Kasumi-1 (cell line): Measurements from ENCODE around the gene NPAS3.

Experiments
- DNase-seq, 2 experiments: peaks; one replicate each; lab custom pipeline; 2025; lab: John Stamatoyannopoulos, UW

Gene NPAS3

DNA sequence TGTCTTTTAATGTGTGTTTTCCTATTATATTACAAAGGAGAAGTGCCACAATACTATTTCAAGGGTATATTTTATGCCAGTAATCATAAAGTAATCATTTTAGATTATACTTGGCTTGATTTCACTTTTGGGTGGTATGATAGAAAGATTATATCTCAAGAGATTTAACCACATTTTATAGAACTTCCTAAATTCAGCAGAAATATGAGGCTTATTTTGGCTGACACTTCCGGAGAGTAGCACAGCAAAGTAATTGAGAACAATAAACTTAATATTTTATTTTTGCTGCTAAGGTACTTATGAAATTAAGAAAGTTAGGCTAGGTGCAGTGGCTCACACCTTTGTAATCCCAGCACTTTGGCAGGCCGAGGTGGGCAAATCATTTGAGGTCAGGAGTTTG is 319.1 kb downstream of the NPAS3 start:
- no peak for DNase-seq

DNA sequence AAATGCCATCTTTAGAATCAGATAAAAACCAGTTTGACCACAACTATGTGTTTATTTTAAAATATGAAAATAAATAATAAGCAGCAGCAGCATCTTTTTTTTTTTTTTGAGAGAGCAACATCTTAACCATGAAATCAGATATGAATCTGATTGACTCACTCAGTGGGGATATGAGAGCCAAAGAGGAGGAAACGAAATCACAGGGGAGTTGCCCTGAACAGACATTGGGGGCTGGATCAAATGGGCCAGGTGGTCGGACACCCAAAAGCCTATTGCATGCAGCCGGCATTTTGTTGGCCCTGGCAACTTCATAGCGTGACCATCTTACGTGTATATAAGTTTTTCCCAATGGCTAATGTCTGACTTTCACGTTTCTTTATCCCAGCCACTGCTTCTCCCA is 321.1 kb downstream of the NPAS3 start:
- no peak for DNase-seq

DNA sequence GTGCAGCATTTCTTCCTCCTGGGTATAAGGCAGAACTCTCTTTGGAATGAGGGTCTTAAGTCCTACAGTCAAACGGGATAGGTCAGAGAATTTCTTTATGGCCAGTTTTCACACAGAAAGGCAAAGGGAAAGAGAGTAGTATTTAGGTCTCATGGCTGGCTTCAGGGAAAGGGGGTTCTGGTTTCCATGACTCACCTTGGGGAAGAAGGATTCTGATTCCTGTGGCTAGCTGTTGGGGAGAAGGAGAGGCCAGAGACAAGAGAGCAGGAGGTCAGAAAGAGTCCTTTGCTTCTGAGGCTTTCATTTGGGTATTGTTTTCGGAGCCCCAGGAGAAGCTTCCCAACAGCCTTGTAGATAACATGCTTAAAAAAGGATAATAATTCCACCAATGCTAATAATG is 332.5 kb downstream of the NPAS3 start:
- no peak for DNase-seq

DNA sequence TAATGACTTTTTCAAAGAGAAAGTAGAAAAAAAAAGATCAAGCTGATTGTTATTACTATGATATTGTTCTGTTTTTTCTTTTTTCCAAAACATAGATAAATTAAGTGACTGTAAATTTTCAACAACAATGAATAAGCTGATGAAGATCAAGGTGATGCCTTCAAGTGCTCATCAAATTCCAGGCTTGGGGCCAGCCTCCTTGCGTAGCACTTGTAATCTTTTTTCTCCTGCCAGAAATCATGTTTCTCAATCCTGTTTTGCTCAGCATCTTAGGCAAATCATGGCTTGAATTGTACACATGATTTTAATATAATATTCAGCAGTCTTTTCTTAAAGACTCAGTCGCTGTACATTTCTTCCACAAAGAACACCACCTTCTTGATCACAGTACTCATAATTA is 333.2 kb downstream of the NPAS3 start:
- no peak for DNase-seq

DNA sequence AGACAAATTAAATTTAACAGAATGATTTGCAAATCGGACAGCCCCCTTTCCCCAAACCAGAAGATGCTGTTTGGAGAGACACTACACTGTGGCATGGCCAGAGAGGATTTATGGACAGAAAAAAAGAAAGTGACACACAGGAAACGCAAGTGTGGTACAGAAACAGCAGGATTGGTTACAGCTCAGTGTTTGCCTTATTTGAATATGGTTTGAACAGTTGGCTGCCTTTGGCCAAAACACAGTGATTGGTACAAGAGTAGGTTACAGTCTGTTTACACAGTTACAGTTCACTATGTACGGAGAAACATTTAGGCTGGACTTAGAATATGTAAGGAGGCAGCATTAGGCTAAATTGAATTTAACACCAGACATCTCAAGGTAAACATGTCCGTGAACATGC is 335.3 kb downstream of the NPAS3 start:
- DNase-seq = no peak

DNA sequence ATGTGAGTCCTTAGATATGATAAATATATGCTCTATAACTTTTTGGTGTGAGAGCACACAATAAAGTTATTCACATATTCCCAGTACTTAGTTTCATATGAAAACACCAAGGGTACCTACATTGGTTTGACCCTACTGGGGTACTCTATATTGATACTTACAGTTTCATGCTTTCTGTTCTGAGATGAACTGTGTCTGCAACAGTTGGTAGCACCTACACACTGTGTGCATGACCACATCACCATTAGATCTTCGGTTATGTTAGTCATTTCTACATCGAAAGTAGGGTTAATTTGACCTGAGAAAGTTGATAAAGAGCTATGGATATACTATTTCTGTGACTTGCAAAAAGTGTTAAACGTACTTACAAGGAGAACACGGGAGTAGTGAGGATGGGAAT is 337.2 kb downstream of the NPAS3 start:
- no peak for DNase-seq

DNA sequence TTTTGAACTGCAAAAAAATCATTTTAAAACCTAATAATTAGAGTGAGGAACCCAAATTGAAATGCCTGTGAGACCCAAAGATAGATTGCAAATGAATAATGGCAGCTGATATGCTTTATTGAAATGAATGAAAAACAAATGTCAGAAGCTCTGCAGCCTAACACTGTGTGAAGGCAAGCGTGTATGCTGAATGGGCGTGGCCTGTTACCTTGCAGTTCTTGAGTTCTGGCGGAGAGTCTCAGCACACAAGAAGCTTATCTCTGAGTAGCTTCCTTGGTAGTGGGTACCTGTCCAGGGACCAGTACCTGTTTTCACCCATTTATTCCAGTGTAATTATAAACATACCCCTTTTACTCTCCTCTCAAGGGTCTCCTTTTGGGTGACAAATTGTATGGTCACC is 341.2 kb downstream of the NPAS3 start:
- DNase-seq = no peak

DNA sequence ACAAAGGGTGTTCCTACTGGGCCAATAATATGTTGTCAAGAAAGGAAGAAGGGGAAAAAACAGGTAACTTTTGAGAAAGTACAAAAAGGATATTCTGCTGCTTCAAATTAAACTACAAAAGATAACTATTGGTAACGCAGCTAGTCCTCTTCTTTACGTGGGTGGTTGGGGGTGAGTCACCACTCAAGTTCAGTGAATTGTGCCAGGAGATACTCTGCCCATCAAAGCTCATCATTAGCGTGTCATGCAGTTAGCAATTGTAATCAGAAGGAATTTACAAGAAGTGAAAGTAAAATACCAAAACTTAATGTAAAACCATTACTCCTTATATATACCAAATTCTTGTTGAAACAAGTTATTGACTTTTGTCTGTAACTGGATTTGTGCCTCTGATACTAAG is 342.0 kb downstream of the NPAS3 start:
- no peak for DNase-seq

DNA sequence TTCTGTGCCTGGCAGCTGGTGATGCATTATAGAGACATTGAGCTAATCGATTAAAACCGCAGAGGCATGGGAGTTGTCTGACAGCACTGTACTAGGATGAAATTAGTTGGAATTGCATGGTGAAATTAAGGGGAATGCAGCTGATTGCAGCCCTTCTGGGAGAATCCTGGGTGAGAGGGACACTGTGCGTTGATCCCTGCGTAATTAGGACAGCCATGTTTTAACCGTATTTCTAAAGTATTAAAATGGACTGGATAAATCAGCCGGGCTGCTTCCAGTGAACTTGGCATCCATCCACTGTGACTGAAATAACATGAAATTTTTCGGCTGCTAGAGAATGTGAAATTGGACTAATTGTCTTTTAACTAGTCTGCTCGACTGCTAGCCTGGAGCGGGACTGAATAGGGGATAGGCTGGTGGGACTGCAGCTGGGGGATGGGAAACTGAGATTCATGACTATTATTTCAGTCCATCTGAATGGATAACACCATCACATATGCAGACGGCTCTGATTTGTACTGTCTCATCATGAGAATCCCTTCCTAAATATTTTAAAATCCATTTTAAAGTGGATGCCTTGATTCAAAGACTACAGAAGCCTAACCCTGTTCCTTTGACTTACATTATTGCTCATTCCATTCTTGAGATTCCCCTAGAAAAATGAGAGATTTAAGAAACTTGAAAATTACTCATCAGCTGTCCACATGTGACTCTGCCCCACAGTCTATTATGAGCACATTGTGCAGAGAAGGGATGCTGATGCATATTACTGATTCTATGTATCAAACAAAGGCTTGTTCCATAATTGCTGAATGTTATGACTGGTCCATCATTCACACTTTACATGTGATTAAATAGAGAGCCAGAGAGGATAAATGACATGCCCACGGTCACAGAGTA is 343.9 kb downstream of the NPAS3 start:
- DNase-seq = no peak

DNA sequence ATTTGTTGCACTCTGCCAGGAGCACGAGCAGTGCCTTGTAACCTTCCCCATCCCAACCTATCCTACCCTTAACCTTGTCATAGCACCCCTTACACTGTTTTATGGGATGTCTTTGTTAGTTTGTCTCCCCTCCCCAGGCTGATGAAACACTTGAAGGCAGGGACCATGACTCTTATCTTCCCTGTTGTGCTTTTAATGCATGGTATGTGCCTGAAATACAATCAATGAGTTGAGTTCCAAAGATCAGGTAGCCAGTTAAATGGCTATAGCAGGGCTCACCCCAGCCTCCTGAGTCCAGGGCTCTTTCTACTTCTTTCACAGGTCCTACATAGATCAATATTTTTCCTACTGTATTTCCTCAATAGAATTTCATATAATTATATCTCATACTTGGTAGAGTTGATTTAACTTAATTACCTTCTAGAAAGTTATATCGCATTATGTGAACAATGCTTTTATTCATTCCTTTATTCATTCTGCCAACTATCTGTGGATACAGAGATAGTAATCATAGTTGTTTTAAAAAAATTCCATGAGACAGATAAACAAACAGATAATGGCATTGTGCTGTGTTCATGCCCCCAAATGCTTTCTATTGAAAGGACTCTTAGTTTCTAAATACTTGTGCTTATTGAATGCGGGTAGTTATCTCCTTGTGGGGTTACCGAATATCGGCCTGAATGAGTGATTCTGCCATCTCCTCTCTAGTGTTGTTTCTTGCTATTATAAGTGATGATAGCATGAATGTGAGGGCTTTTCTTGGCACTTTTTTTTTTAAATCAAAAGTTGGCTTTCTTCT is 347.4 kb downstream of the NPAS3 start:
- DNase-seq = no peak

DNA sequence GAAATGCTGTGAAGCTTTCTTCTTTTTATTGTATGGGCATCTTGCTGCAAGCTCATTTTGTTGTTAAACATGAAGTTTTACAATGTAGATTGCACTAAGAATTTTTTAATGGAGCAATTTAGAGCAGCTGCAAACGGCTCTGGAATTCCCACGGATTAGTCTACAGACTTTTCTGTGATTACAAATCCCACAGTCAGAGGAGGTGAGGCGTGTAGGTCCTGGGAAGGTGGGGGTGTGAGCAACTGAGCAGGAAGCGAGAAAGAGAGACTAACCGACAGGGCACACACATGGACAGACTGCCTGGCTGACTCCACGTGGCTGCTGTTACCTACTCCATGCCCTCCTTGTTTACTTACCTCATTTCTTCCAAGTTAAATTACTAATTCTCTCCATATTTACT is 348.5 kb downstream of the NPAS3 start:
- DNase-seq = no peak

DNA sequence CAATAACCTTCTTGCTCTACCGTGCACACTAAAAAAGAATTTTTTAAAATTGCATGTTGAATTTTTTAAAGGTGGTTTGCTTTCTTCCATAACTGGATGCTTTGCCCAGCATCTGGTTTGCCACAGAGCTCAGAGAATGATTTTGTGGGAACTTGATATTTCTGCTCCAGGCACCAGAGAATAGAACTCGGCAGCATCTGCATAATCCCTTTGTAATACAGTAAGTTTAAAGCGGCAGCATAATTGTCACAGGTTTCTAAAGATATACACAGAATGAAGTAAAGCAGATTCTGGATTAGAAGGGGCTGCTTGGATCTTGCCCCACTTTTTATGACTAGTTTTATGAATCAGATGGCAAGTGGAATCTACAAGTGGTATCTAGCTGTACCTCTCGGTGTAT is 352.0 kb downstream of the NPAS3 start:
- DNase-seq = no peak

DNA sequence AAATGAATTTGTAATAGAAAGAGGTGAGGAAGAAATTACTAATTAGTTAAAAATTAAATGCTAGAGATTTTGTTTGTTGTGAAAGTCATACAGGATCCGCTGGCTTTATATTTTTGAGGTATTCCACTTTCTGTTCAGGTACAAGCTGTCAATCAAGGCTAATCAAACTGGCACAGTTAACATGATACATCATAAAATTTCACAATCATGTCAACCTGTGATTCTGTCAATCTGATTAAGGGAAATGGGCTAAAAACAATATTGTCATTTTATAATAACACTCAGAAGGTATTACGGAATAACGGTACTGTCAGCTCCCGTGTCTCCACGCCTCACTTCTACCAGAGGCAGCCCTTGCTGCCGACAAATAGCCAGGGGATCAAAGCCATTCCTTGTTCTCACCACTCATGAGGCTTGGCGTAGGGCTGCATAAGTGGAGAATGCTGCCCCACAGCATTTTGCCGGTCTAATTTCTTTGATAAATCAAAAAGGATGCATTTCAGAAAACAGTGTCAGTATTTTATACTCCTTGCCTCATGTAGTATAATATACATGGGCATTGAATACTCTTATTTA is 352.9 kb downstream of the NPAS3 start:
- DNase-seq = no peak

DNA sequence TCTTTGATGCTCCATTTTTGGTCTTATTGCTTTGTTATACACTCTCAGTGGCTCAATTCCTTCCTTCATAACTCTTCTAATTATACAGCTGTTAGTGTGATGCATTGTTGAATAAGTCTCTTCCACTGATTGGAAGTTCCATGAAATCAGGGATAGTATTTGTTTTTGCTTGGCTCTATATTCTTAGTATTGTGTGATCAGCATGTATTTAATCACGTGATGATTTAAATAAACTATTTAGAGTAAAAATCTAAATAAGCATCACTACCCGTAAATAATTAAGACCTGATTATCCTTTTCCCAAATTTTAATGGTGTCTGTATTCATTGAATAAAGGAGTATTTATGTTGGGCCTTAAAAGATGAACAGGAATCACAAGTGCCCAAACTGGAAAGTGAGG is 355.7 kb downstream of the NPAS3 start:
- DNase-seq = no peak

DNA sequence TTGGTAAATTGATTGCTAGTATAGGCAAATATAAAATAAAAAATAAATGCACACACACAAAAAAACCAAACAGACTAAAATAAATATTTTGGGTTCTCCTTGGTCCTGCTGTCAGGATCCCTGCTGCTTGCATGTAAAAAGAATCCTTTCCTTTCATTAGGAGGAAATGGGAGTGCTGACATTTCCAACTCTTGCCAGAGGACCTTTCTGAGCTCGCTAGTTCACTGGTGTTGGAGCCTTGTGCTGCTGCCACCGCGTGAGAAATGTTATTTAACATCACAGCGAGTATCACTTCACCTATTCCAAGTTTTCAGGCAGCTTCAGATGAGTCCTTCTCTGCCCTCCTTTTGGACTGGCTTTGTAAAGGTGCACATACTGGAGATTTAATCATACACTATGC is 358.9 kb downstream of the NPAS3 start:
- DNase-seq = no peak

DNA sequence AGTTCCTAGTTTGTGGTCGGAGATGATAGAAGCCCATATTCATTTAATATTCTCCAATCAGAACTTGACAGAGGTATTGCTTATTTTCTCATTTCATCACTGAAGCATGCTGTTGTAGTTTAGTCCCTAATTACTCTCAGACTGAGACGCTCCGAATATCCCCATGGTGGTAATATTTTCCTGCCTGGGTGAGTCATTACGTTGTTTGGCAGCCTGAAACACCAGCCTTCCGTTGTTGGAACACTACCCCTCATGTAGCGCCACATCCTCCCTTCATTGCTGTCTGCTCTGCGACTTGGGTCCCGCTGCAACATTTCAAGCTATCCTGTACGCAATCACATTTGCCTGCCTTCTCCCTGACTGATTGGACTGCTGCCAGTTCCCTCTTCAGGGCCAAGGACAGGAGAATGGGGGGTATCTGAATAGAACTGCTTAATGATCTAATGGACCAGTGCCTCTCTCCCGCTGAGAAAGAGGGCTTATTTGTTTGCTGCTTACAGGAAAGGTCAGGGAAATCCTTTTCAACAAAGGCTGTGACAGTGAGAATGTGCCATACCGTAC is 369.1 kb downstream of the NPAS3 start:
- no peak for DNase-seq

DNA sequence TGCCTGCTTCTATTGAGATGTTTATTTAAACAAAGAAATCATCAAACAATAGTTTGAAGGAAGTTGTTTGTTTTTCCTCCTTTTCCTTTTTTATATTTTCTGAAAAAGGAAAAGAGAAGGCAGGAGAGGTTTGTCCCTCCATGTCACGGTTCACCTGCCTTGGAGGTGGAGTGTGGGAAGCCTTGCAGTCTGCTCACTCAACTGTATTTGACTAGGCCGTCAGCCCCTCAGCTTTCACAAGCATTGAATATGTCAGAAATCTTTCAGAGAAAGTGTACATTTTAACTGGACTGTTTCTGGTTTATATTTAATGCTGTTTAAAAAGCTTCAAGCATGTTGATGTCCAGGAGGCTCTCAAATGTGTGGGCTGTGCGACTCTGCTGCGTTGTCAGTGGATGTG is 370.4 kb downstream of the NPAS3 start:
- no peak for DNase-seq

DNA sequence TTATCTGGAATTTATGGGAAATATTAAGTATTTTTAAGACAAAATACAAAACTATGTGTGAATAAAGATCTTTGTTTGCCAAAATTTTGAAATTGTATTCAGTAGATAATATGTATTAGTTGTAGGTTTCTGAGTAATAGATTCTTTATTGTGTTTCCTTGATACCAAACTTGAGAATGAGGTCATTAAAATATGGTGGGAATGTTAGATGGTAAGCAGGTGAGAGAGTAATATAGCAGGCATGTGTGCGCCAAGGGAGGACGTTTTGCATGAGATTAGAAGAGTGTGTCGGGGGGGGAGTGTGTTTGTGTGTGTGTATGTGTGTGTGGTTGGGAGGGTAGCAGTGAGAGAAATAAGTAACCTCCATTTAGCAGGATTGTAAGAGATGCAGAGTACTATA is 376.5 kb downstream of the NPAS3 start:
- no peak for DNase-seq

DNA sequence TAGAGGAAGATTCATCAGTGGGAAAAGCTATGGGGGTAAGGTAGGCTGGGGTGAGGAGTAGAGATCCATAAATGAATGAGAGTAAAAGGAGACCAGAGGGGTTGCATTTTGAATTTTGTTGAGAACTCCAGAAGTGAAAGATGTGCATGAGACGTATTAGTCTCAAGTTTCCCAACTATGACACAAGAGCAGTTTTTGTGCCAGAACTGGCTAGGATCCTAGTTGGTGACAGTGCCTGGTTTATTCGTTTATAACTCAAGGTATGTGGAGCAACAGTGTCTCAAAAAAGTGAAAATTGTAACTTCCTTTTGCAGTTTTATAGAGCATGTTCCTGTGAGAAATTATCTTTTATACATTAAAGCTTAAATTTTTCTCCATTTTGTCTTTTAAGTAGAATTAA is 377.0 kb downstream of the NPAS3 start:
- DNase-seq = no peak

DNA sequence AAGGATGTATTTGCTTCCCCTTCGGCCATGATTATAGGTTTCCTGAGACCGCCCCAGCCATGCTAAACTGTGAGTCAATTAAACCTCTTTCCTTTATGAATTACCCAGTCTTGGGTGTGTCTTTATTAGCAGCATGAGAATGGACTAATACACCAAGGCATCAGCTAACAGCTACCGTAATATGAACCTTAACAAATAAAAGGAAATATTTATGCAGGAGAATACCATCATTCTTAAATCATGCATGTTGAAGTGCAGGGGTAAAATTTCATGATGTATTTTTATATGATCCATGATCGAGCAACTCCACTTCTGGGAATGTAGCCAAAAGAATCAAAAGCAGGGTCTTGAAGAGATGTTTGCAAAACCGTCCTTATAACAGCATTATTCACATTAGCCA is 379.0 kb downstream of the NPAS3 start:
- DNase-seq = no peak

DNA sequence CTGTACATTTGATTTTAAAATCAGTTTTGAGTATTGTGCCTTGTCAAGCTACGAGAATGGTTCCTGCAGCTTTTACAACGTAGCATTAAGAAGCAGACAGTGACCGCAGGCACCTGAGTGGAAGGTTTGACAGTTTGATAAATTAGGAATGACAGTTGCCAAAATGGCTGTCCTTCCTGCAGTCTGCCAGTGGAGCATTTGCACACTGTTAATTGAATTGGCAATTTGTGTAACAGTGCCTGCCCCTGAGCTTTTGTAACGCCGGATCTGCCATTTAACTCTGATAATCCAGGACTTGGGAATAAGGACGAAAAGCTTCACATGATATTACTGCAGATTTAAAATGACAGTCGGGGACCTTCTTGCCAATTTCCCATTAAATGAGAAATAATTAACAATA is 385.3 kb downstream of the NPAS3 start:
- DNase-seq = no peak

DNA sequence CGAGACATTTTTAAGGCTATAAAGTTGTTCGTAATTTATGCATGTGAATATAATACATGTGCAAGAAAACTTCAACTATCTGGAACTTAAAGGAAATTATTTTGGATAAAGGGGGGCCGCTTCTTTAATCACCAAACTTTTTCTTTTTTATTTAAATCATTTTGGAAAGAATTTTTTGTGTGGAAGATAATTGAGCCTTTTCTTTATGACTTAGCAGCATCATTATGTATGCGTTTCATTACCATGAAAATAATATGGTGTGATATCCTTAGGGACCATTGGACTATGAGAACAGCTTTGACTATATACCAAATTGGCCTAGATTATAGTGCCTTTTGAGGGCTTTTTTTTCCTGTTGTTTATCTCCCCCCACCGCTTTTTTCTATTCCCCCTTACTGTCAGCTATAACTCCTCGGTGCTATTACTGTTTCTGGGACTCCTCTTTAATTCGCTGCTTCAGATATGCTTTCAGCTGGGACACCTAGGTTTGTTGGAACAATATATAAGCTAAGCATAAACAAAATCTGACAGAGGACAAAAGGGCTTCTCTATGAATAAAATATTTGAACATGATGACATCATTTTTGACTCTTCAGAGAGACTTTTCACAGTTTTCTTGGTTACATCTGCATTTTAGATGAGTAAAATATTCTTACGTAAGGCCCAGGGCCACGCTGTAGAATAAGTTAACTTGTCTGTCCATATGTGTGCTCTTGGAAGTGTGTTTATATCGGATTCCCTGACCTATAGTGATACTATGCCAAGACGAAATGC is 392.7 kb downstream of the NPAS3 start:
- DNase-seq = no peak
